H1 (cell line): ENCODE measurements around the gene AGAP3. TPM values are rescaled to one million over a fixed set of nuclear protein-coding genes. Genes with fewer than 3 reads are reported as not detected.

ENCODE experiments used
- BACH1 ChIP-seq: IDR thresholded peaks from 2 replicates; pipeline ENCODE4 v1.6.1; 2012; ENCODE audit warnings: low read length, improper control_type of control experiment
- KDM4A ChIP-seq: IDR thresholded peaks from one replicate; pipeline ENCODE4 v1.7.1; 2012; ENCODE audit warnings: low read depth, mild to moderate bottlenecking, moderate library complexity, low read length, inconsistent platforms; ENCODE audit not compliant: severe bottlenecking
- NANOG ChIP-seq: IDR thresholded peaks from 2 replicates; pipeline ENCODE4 v1.6.1; 2011; ENCODE audit warnings: low read length, low read depth, mild to moderate bottlenecking, inconsistent platforms; ENCODE audit not compliant: insufficient read depth, poor library complexity, severe bottlenecking
- POU5F1 ChIP-seq: IDR thresholded peaks from 2 replicates; pipeline ENCODE4 v1.6.1; 2011; ENCODE audit warnings: low read depth, mild to moderate bottlenecking, low read length, moderate library complexity
- SRF ChIP-seq: IDR thresholded peaks from 2 replicates; pipeline ENCODE4 v1.6.1; 2011; ENCODE audit warnings: mild to moderate bottlenecking, low read depth, low read length, moderate library complexity
- polyA plus RNA-seq, 7 experiments: library from polyadenylated mRNA; depleted of rRNA in 3 of 7; stranded (reverse) in 5 of 7; unstranded in 2 of 7; fragments of >200 nt in 5 of 7; fragments of 200-250 nt in 2 of 7; gene quantifications; 1 replicate in 5 of 7; 2 replicates in 1 of 7; 4 replicates in 1 of 7; pipeline versions ENCODE4 v1.2.1 to v1.2.3, GENCODE V29; 2011 to 2013; ENCODE audit warnings: missing spikeins in 2 of 7, mixed read lengths in 2 of 7
- total RNA-seq: library from RNA; stranded (reverse); fragmentation: NEBNext Ultra II Directional; extraction: Animal tissue kit (Norgen Biotek cat#: 25700); gene quantifications from 2 replicates; pipeline ENCODE4 v1.2.1, GENCODE V29; 2021
- TF ChIP-seq, protein P1 (sequence below): IDR thresholded peaks from 2 replicates; pipeline ENCODE4 v1.6.1; 2012; ENCODE audit warnings: low read length, inconsistent platforms

AGAP3 gene
- total and polyA plus RNA-seq, 2 of the 8 experiments (the other 6 are each of a cell fraction or from before 2014, with no cell fraction given): 66.4 to 120 TPM

DNA sequence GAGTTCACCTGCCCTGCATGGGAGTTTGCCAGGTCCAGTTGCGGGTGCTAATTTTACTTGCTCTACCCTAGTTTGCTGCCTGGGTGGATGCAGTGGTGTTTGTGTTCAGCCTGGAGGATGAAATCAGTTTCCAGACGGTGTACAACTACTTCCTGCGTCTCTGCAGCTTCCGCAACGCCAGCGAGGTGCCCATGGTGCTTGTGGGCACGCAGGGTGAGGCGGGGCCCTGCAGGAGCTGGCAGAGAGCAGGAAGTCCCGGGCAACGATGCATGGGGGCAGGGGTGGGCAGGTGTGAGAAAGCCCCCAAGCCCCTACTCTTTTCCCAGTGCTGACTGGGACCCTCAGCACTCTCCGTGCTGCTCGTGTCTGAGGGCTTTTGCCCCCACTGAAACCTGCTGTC is 31.3 kb downstream of the AGAP3 start (continued):
- TF ChIP-seq SRF (no peak), POU5F1 (no peak), NANOG (no peak), KDM4A (no peak), BACH1 (no peak)
- TF ChIP-seq, protein P1, sequence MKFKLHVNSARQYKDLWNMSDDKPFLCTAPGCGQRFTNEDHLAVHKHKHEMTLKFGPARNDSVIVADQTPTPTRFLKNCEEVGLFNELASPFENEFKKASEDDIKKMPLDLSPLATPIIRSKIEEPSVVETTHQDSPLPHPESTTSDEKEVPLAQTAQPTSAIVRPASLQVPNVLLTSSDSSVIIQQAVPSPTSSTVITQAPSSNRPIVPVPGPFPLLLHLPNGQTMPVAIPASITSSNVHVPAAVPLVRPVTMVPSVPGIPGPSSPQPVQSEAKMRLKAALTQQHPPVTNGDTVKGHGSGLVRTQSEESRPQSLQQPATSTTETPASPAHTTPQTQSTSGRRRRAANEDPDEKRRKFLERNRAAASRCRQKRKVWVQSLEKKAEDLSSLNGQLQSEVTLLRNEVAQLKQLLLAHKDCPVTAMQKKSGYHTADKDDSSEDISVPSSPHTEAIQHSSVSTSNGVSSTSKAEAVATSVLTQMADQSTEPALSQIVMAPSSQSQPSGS: no peak
